NT2/D1 (cell line): Measurements from ENCODE around the gene GSG1L2.

ENCODE experiments used
- DNase-seq: peaks from one replicate; pipeline ENCODE4 v3.0.0-alpha.2; 2011; ENCODE audit warnings: low read depth, low spot score
- H3K27me3 ChIP-seq: 2 replicates; pipeline ENCODE4 v1.6.0; 2011; ENCODE audit warnings: mild to moderate bottlenecking; ENCODE audit not compliant: insufficient read length, insufficient read depth
- H3K36me3 ChIP-seq: 2 replicates; pipeline ENCODE4 v1.6.1; 2011; ENCODE audit warnings: mild to moderate bottlenecking, low read length, mixed read lengths; ENCODE audit not compliant: insufficient read depth, insufficient read length
- H3K4me1 ChIP-seq: 2 replicates; pipeline ENCODE4 v1.5.1; 2011; ENCODE audit not compliant: insufficient read depth, insufficient read length
- H3K4me3 ChIP-seq: 2 replicates; pipeline ENCODE4 v1.5.1; 2011; ENCODE audit warnings: low read depth; ENCODE audit not compliant: insufficient read length
- H3K9ac ChIP-seq: 2 replicates; pipeline ENCODE4 v1.6.0; 2011; ENCODE audit warnings: low read depth; ENCODE audit not compliant: insufficient read length
- H3K9me3 ChIP-seq: 2 replicates; pipeline ENCODE4 v1.5.1; 2011; ENCODE audit warnings: mild to moderate bottlenecking, low read length; ENCODE audit not compliant: insufficient read depth
- SUZ12 ChIP-seq: IDR thresholded peaks from 2 replicates; pipeline ENCODE4 v1.6.1; 2011; ENCODE audit not compliant: insufficient read length, insufficient read depth; ENCODE audit errors: extremely low read depth
- YY1 ChIP-seq: IDR thresholded peaks from 2 replicates; pipeline ENCODE4 v1.6.1; 2011; ENCODE audit not compliant: insufficient read length, insufficient read depth
- ZNF274 ChIP-seq: IDR thresholded peaks from 2 replicates; pipeline ENCODE4 v1.6.1; 2011; ENCODE audit warnings: mild to moderate bottlenecking, low read depth, low read length

Gene GSG1L2

GRCh38 chr17:9771465-9771864 lies 50.4 kb downstream of the GSG1L2 start:
- Histone ChIP-seq H3K27me3 (no peaks in the 10 kb centered on the region), H3K9ac (no peak overlapping the region), H3K4me3 (no peak overlapping the region), H3K4me1 (peaks cover 3% of the 10 kb centered on the region), H3K36me3 (no peaks in the 10 kb centered on the region), H3K9me3 (no peaks in the 10 kb centered on the region)
- TF ChIP-seq SUZ12 (no peak), ZNF274 (no peak), YY1 (no peak)
- DNase-seq: no peak

- Histone ChIP-seq H3K4me3 (no peak overlapping the region), H3K27me3 (no peaks in the 10 kb centered on the region), H3K36me3 (no peaks in the 10 kb centered on the region), H3K9me3 (no peaks in the 10 kb centered on the region), H3K4me1 (peaks cover 3% of the 10 kb centered on the region), H3K9ac (no peak overlapping the region)
- no peak for TF ChIP-seq ZNF274
- TF ChIP-seq SUZ12: no peak
- no peak for TF ChIP-seq YY1
- no peak for DNase-seq
Measured at GRCh38 chr17:9769036-9769695, 52.7 kb downstream of the GSG1L2 start.

GRCh38 chr17:9768381-9768934 lies 53.4 kb downstream of the GSG1L2 start:
- TF ChIP-seq ZNF274 (no peak), SUZ12 (no peak), YY1 (no peak)
- Histone ChIP-seq H3K4me1 (peaks cover 3% of the 10 kb centered on the region), H3K27me3 (no peaks in the 10 kb centered on the region), H3K36me3 (no peaks in the 10 kb centered on the region), H3K4me3 (no peak overlapping the region), H3K9ac (no peak overlapping the region), H3K9me3 (no peaks in the 10 kb centered on the region)
- no peak for DNase-seq

GRCh38 chr17:9767432-9767991 lies 54.4 kb downstream of the GSG1L2 start:
- DNase-seq: no peak
- Histone ChIP-seq H3K36me3 (no peaks in the 10 kb centered on the region), H3K4me1 (peaks cover 3% of the 10 kb centered on the region), H3K4me3 (no peak overlapping the region), H3K9me3 (no peaks in the 10 kb centered on the region), H3K27me3 (no peaks in the 10 kb centered on the region), H3K9ac (no peak overlapping the region)
- no peak for TF ChIP-seq ZNF274
- no peak for TF ChIP-seq SUZ12
- no peak for TF ChIP-seq YY1

- H3K27me3 ChIP-seq: no peaks in the 10 kb centered on the region
- H3K9me3 ChIP-seq: no peaks in the 10 kb centered on the region
- H3K9ac ChIP-seq: no peak overlapping the region
- no peak for TF ChIP-seq YY1
- no peak for TF ChIP-seq SUZ12
- TF ChIP-seq ZNF274: no peak
- peaks cover 3% of the 10 kb centered on the region for H3K4me1 ChIP-seq
- no peak overlapping the region for H3K4me3 ChIP-seq
- H3K36me3 ChIP-seq: no peaks in the 10 kb centered on the region
- DNase-seq: no peak
Measured at GRCh38 chr17:9766970-9767369, 54.9 kb downstream of the GSG1L2 start.

- H3K4me1 ChIP-seq: no peaks in the 10 kb centered on the region
- H3K27me3 ChIP-seq: no peaks in the 10 kb centered on the region
- no peak overlapping the region for H3K4me3 ChIP-seq
- no peaks in the 10 kb centered on the region for H3K36me3 ChIP-seq
- TF ChIP-seq ZNF274 (no peak), YY1 (no peak), SUZ12 (no peak)
- no peaks in the 10 kb centered on the region for H3K9me3 ChIP-seq
- H3K9ac ChIP-seq: no peak overlapping the region
- no peak for DNase-seq
Measured at GRCh38 chr17:9765322-9765721, 56.6 kb downstream of the GSG1L2 start.

- no peak for TF ChIP-seq YY1
- H3K4me1 ChIP-seq: no peaks in the 10 kb centered on the region
- no peaks in the 10 kb centered on the region for H3K27me3 ChIP-seq
- no peak overlapping the region for H3K4me3 ChIP-seq
- H3K9me3 ChIP-seq: no peaks in the 10 kb centered on the region
- no peak for DNase-seq
- H3K9ac ChIP-seq: no peak overlapping the region
- no peaks in the 10 kb centered on the region for H3K36me3 ChIP-seq
Measured at GRCh38 chr17:9763643-9764042, 58.2 kb downstream of the GSG1L2 start.
